ENCODE data around the gene CA14.
"Not testable (repeated sequence)": the region's sequence is repeated elsewhere in the genome, so short reads cannot be mapped to it uniquely, and the experiment has no call there.

Gene CA14

DNA sequence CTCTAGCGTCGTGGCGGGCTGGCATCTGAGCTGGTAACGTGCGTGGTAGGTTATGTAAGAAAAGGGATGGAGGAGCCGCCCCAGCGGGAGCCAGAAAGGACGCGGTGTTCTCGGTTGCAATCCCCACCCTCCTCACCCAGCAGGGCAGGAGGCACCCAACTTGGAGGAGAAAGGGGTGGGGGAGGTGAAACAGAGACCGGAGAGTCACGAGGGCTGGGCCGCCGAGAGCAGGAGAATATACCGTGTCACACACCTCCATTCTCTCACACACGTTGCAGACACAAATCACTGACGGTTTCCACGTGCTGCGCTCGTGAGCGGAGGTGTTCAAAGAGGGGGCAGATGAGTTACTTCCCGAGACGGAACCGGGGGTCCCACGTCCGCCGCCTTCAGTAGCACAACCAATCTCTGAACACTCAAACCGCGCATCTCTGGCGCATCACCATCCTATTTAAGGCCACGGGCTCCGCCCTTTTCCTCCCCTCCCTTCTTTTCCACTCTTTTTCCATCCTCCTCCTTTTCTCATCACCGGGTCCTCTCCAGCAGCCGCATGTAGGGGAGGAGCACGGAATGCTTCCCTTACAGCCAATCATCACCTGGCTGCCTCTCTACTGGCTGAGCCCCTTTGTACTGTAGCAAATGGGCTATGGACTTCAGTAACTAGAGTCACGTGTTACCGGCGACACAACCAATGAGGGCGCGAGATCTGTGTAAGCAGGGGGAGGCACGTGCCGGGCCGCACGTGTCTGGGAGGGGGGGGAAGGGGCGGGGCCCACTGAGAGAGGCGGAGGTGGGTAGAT, 24.4 kb downstream of the CA14 start, which contains the start of gene CIART:
CIART (plus strand) TSS at position 797 of the 800 bp plus-strand sequence. CDS start 714 bp downstream, outside the sequence.
- DNase-seq: peak; percentile 72

DNA sequence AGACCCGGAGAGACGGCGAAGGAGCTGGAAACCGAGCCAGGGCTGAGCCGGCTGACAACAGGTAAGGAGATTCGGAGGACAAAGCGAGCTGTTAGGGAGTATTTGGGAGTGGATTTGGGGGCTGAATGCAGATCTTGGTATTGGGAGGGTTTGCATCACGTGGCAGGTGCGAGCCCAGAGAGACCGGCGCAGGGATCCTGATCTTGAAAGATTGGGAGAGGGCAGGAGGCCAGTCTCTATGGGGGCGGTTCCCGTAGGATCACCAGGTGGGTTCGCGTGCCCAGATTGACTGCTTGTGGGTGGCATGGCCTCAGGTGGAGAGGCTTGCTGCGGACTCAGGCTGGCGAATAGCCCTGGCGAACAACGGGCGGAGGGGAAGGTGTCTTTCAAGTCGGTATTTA, 25.0 kb downstream of the CA14 start:
- no peak for DNase-seq

DNA sequence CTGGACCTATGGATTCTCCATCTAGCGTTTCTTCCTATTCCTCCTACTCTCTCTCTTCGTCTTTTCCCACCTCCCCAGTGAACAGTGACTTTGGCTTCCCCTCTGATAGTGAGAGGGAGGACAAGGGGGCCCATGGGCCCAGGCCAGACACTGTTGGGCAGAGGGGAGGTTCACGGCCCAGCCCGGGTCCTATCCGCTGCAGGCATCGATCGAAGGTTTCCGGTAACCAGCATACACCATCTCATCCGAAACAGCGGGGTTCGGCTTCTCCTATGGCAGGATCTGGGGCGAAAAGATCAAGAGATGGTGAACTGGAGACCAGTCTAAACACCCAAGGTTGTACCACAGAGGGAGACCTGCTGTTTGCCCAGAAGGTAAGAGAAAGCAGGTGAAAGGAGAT, 25.7 kb downstream of the CA14 start:
- DNase-seq: no peak

- no peak for DNase-seq
These were observed 30.8 kb downstream of the CA14 start for GRCh38 chr1:150288382-150288781.

DNA sequence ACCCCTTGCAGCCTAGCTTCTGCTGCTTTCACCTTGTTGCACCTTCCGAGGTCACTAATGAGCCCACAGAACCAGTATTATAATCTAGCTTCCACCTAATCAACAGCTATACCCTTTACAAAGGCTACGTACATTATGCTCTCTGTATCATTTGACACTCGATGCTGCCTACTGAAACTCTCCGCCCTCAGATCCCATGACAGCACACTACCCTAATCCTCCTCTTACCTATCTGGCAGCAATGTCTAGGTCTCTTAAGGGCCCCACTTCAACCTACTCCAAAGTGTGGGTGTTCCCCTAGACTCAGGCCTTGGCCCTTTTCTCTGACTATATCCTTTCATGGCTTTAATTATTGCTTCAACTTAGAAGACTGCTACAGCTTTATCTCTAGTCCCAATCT, 31.2 kb downstream of the CA14 start:
- no peak for DNase-seq

DNA sequence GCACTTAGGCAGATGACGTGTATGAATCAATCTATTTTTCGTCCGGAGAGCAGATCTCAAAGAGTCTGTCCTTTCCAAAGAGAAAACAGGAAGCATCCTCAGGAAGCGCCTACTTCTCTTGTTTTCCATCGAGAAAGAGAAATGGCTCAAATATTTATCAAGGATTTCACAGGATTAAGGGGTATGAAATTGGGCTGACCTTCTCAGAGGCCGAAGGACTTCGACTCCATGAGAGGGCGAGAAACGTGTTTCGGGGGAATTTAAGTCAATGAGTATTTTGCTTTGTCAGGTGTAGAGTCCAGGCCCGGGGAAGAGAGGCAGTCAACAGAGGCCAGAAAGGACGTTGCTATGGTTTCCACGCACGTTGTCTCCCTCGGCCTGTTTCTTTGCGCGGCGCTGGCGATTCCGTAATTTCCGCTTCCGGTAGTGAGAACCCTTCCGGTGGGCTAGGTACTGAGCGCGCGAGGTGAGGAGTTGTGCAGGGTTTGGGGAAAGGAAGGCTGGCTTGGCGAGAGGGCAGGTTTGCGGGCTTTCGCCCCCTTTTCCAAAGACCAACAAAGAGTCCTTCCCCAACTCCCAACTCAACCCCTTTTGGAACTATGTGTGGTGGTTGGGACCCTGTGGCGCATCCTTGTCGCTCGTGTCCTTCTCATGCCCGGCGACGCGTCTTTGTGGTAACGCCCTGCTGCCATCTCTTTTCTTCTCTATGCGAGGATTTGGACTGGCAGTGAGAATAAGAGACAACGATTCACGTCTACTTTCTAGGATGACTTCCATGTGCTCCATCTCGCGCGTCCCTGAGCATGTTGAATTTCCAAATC, 36.1 kb downstream of the CA14 start, which contains the start of gene MRPS21:
MRPS21 (plus strand) TSS at position 429 of the 821 bp plus-strand sequence. CDS start 506 bp downstream, outside the sequence.
- peak; percentile 70 for DNase-seq

DNA sequence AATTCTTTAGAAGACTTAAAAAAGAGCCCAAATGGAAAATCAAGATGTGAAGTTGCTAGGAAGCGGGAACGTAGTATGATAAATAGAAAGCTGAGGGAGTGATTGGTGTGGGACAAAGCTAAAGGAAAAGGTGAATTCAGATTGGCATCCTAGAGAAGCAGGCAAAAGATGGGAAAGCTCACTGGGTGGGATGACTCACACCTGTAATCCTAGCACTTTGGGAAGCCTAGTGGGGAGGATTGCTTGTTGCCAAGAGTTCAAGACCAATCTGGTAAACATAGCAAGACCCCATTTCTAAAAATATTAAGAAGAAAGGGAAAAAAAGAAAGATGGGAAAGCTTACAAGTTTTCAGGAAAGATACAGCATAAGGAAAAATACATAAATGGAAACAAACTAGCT, 37.9 kb downstream of the CA14 start:
- no peak for DNase-seq

GRCh38 chr1:150299716-150300115, 42.1 kb downstream of the CA14 start:
- DNase-seq: no peak

GRCh38 chr1:150302338-150302737, 44.8 kb downstream of the CA14 start:
- no peak for DNase-seq

- no peak for DNase-seq
These were observed 45.3 kb downstream of the CA14 start for GRCh38 chr1:150302902-150303301.

DNA sequence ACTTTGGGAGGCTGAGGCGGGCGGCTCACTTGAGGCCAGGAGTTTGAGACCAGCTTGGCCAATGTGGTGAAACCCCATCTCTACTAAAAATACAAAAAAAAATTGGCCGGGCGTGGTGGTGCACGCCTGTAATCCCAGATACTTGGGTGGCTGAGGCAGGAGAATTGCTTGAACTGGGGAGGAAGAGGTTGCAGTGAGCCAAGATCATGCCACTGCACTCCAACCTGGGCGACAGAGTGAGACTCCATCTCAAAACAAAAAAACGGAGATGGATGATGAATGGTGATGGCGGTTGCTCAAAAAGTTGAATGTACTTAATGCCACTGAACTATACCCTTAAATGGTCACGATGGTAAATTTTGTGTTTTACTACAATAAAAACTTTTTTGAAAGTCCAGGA, 51.0 kb downstream of the CA14 start:
- not testable (repeated sequence) for DNase-seq

DNA sequence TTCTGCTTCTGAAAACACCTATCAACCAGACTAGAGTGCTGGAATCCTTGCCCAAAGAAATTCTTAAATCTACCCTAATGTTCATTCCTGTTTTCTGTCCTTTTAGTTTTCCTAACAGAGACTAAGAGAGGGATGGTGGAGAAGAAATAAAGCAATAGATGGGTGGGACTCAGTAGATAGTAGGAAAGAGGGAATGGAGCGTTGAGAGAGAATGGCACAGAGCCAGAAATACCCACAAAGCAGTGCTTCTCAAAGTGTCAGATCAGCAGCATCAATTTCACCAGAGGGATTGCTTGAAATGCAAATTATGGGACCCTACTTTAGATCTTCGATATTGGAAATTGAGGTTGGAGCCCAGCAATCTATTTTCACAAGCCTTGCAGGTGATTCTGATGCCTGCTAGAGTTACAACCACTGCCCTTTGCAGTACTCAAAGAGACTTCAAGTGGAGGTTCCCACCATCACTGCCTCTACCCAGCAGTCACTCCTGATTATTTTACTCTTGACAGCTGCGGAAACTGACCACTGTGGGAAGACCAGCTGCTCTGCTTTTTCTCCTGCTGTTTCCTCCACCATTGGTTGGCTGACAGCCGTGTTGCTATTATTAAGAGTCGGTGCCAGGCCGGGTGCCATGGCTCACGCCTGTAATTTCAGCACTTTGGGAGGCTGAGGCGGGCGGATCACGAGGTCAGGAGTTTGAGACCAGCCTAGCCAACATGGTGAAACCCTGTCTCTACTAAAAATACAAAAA, 52.4 kb downstream of the CA14 start:
- no peak for DNase-seq

- no peak for DNase-seq
These were observed 54.2 kb downstream of the CA14 start for GRCh38 chr1:150311762-150312161.
